NCI-H510A treated with DMSO at 0.1 percent for 48 hours (cell line): ENCODE measurements around the gene IFNLR1.

Experiments used
- DNase-seq: peaks from one replicate; lab custom pipeline; 2025; lab: John Stamatoyannopoulos, UW

The IFNLR1 gene

GRCh38 chr1:24175033-24175755, 11.9 kb downstream of the IFNLR1 start:
- DNase-seq = no peak

GRCh38 chr1:24173638-24174575, 13.2 kb downstream of the IFNLR1 start:
- no peak for DNase-seq

- DNase-seq = no peak
These were observed 14.5 kb downstream of the IFNLR1 start for GRCh38 chr1:24172598-24172997.

- DNase-seq = no peak
These were observed 17.8 kb downstream of the IFNLR1 start for GRCh38 chr1:24169286-24169685.

DNA sequence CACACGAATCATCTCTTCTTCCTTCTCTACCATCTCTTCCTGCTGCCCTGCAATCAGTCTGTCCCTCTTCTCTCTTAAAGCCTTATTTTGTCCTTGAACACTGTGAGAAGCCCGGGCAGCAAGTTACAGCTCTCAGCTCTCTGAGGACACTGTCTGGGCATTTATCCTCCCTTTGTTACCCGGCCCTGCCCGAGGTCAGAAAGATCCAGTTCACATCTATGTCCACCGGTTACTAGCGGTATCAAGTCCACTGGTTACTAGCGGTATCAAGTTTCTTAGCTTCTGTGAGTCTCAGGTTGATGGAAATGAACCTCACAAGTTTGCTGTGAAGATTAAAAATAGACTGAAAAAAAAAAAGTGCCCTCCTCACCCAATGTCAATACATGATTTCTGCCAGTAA, 18.8 kb downstream of the IFNLR1 start:
- no peak for DNase-seq

DNA sequence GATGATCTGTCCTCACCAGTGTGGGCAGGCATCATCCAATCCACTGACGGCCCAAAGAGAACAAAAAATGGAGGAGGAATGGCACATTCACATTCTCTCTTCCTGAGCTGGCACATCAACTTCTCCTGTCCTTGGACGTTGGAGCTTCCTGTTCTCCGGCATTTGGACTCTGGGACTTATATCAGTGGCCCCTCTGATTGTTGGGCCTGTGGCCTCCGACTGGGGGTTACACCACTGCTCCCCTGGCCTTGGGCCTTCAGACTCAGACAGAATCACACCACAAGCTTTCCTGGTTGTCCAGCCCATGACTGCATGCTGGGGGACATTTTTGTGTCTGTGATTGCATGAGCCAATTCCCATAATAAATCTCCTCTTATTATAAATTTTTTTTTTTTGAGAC, 20.1 kb downstream of the IFNLR1 start:
- DNase-seq = no peak

GRCh38 chr1:24165500-24165899, 21.6 kb downstream of the IFNLR1 start:
- no peak for DNase-seq

DNA sequence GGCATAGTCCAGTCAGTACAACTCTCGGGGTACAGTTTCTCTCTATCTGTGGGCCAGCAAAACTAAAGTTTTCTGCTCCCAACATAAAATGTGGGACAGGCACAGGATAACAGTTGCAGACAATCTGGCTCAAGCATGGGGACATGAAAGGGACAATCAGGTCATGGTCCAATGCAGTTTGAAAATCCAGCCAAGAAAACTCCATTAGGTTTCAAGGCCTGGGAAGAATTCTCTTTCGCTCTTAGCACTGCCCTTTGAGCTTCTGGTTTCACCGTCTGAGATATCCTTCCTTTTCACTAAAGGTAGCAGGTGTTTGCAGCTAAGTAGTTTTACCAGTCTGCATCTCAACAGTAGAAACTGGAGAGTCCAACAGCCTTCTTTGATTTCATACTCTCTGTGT, 23.1 kb downstream of the IFNLR1 start:
- DNase-seq = no peak

- DNase-seq = no peak
These were observed 24.9 kb downstream of the IFNLR1 start for GRCh38 chr1:24162201-24162600.

DNA sequence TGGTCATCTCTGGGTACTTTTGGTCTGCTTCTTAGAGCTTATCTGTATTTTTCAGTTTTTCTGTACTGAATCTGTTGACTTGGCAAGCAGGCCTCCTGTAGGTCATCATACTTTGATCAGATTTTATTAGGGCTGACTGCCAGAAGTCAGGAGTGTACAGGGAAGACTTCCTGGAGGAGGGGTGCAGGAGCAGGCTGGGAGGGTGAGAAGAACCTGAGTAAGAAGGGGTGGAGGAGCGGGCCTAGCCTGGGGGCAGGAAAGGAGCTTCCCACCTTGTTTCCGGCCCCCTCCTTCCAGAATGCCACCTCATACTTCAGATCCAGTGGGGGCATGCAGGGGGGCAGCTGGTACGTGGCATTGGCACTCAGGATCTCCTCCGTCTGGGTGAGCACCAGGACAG, 25.8 kb downstream of the IFNLR1 start:
- no peak for DNase-seq

GRCh38 chr1:24159366-24159765, 27.7 kb downstream of the IFNLR1 start:
- DNase-seq = no peak

- no peak for DNase-seq
These were observed 29.1 kb downstream of the IFNLR1 start for GRCh38 chr1:24157918-24158481.

DNA sequence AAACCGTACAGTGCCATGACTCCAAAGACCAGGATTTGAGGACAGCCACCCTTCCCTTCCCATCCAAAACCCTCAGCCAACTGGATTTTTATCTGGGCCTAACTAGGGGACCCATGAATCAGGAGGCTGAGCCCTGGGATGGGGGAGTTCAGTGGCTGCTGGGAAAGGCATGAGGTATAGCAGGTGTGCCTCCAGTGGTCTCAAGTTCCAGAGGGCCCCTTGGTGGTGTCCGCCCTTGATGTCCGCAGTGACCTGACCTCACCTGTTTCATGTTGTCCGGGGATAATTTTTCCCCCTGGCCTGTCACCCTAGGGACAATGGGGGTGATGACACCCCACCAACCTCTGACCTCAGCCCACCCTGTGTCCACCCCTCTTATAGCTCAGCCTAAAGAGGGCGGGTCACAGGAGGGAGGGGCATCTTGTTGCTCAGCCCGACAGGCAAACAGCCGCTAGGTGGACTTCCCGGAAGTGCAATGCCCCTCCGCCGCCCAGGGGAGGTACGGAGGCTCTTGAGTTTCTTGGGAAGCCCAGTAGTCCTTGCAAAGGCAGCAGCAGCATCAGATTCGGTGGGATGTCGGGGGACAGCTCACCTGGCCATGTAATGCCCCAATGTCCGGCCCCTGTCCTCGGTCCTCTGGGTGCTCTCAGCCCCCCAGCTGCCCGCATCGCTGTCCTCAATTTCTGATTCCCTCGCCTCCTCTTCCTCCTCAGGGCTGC, 30.4 kb downstream of the IFNLR1 start:
- DNase-seq = no peak

GRCh38 chr1:24155011-24155782, 31.9 kb downstream of the IFNLR1 start:
- DNase-seq = peak; percentile 56

DNA sequence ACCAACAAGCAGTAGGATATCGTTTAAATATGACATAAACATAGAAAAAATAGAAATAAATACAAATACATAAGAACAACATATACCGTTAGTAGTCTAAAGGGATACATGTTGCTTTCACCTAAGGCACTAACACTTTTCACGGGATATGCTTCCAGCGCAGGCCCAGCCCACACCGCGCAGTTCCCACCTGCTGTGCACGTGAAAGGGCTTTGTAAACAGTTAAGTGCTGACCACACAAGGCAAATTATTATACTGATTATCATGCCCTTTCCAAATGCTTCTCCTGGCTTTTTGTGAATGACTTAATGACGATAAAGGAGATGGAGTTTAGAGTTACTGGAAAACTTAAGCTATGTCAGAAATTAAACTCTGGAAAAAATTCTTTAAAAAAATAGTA, 32.9 kb downstream of the IFNLR1 start:
- DNase-seq = peak; percentile 66

DNA sequence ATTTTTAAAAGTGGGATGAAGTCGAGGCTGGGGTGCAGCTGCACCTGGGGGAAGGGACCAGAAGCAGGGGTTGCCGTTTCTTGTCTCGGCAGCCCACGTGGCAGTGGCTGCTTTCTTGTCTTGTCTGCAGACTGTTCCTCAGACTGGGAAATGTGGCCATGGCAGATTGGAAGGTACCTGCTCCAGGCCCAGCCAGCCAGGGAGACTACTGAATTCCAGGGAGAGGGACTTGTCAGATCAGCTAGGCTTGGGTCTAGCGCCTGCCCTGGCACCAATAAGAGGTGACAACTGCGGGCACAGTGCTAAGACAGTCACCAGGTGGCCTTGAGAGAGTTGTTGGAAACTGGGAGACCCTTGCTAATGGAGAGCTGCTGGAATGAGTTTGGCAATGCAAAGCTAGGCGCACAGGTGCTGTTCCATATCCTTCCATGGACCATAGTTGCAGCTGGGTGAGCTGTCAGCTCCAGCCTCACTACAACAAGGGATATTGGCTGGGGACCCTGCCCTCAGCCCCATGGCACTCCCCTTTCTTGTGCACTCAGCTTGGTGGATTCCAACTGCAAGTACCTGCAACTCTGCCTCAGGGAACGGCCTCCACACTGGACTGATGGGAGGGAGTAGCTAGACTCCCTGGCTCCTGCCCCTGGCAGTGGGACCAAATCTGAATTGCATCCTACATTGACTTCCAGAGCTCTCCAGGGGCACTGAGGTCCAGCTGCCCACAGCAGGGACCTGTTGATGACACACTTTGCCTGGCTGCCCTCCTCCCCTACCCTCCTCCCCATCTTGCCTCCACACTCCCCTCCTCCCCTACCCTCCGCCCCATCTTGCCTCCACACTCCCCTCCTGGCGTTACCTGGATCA, 34.2 kb downstream of the IFNLR1 start:
- DNase-seq = no peak

- DNase-seq = peak; percentile 98
These were observed 35.9 kb downstream of the IFNLR1 start for GRCh38 chr1:24151175-24151533.

- peak; percentile 93 for DNase-seq
These were observed 36.6 kb downstream of the IFNLR1 start for GRCh38 chr1:24150234-24151174.

DNA sequence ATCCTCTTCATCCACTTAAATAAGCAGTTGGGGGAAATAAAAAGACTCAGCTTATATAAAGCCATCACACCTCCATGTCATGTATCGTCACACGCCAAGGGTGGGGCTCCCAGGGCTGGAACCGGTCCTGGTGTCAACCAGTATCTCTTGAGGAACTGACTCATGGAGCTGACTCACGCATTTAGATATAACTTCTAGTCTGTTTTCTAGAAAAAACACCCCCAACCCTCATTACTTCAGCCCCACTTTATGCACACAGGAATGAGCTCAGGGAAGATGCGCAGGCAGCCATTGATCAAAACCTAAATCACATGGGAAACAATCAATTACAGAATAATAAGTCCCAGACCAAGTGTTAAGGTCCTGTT, 37.2 kb downstream of the IFNLR1 start:
- DNase-seq = no peak

DNA sequence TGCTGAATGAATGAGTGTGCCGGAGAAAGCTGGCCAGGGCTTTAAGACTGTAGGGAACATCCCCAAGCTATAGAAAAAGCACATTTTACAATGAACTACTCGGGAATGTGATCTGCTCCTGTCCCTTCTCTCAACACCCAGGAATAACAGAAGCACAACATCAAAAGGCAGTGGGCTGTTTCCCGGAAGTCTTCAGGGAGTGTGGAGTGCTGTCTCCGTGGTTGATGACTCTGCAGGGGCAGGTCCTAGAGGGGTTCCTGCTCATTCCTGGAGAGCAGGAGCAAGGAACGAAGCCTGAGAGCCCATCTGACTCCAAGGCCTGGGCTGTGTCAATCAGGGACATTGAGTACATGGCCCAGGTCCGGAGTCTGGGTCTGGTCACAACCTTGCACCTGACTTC, 39.3 kb downstream of the IFNLR1 start:
- no peak for DNase-seq
